Testis (tissue), 3 donors: ENCODE measurements around the gene KLHL33. TPM values are rescaled to one million over a fixed set of nuclear protein-coding genes. Genes with fewer than 3 reads are reported as not detected.
A peak's percentile ranks its signal among the peaks of the same experiment; 100 is the strongest.

Experiments
- DNase-seq: peaks from one replicate; pipeline ENCODE4 v3.0.0-alpha.2; 2019
- H3K27ac ChIP-seq, 2 donors: fragments of 200-600 bp; sonication (generic); one replicate each; pipeline ENCODE4 v1.5.1; 2019
- H3K27me3 ChIP-seq: fragments of 200-600 bp; sonication (generic); one replicate; pipeline ENCODE4 v1.5.1; 2019
- H3K36me3 ChIP-seq: fragments of 200-600 bp; sonication (generic); one replicate; pipeline ENCODE4 v1.5.1; 2017; ENCODE audit warnings: low read depth; ENCODE audit errors: missing control alignments
- H3K4me1 ChIP-seq: fragments of 200-600 bp; sonication (generic); one replicate; pipeline ENCODE4 v1.5.1; 2019
- H3K4me3 ChIP-seq, 2 donors: fragments of 200-600 bp; sonication (generic); one replicate each; pipeline ENCODE4 v1.5.1; 2017 to 2019
- H3K9me3 ChIP-seq: fragments of 200-600 bp; sonication (generic); one replicate; pipeline ENCODE4 v1.5.1; 2017
- CTCF ChIP-seq, 3 experiments: fragments of 450-650 bp in 2 of 3; fragments of 200-600 bp in 1 of 3; sonication (generic) in 1 of 3; IDR thresholded peaks; one replicate each; pipeline ENCODE4 v1.5.1; 2016 to 2019; ENCODE audit warnings: antibody characterized with exemption in 3 of 3, mild to moderate bottlenecking in 2 of 3, moderate library complexity in 1 of 3
- POLR2A ChIP-seq: fragments of 450-650 bp; IDR thresholded peaks from one replicate; pipeline ENCODE4 v1.6.1; 2017; ENCODE audit warnings: antibody characterized with exemption, mild to moderate bottlenecking, moderate library complexity
- WGBS, 2 donors: methylation state at CpG; one replicate each; pipeline ENCODE4 v1.1.5; 2018; 5-methylcytosine and 5-hydroxymethylcytosine counted together
- intact Hi-C: fragments of 100-400 bp; cut with DNase I; formaldehyde crosslinking; loops from one replicate; pipeline ENCODE4 v1.15.1; 2023; ENCODE audit warnings: low total_unique reads
- polyA plus RNA-seq: library from polyadenylated mRNA; stranded (reverse); fragments of 350-450 nt; fragmentation: Illumina TruSeq; extraction: RNeasy Lipid Tissue Mini Kit (QIAGEN cat#74804); gene quantifications from one replicate; pipeline ENCODE4 v1.2.3, GENCODE V29; 2014; ENCODE audit warnings: low read depth, low replicate concordance; ENCODE audit not compliant: insufficient read depth
- total RNA-seq, 2 donors: library from RNA; depleted of rRNA; stranded (reverse); fragments of >200 nt; gene quantifications; one replicate each; pipeline ENCODE4 v1.2.3, GENCODE V29; 2016

KLHL33 gene
- total and polyA plus RNA-seq, 3 donors from 2014 or later, result 0.67 to 1.6 (median 1.2) TPM

DNA sequence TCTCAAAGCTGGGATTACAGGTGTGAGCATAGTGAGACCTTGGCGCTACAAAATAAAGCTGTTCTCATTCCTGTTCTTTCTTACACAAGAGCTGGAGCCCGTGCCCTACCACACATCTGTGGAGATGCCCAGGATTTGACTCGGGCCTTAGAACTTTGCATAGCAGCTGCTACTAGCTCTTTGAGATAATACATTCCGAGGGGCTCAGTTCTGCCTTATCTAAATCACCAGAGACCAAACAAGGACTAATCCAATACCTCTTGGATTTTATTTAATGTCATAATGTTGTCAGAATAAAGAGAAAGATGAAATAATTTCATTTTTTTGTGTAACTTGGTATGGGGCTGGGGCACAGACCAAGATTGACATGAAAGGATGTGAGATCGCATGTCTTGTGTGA, 40.8 kb upstream of the KLHL33 start:
- Histone ChIP-seq H3K9me3 (no peaks in the 10 kb centered on the region), H3K4me1 (peaks cover 12% of the 10 kb centered on the region), H3K4me3 (no peak overlapping the region), H3K27ac (peak overlapping the region in 1 of 2 donors; percentile 53), H3K27me3 (no peaks in the 10 kb centered on the region), H3K36me3 (no peaks in the 10 kb centered on the region)
- DNase-seq, result no peak
- TF ChIP-seq POLR2A (no peak), CTCF (IDR thresholded peaks at IDR 0.05) (no peak)
- WGBS, 2 donors, result 82 to 84% methylated on average over 5 of the region's 5 CpGs
- intact Hi-C loops, result no loop called here

- no peak for TF ChIP-seq CTCF (IDR thresholded peaks at IDR 0.05)
- no peak for TF ChIP-seq POLR2A
- H3K27ac ChIP-seq, result no peak overlapping the region
- no peak for DNase-seq
- WGBS, 2 donors, result 80 to 88% methylated on average over 2 of the region's 2 CpGs
- H3K4me3 ChIP-seq, result no peak overlapping the region
- intact Hi-C loops, result no loop called here
- no peaks in the 10 kb centered on the region for H3K9me3 ChIP-seq
- H3K4me1 ChIP-seq, result peaks cover 7% of the 10 kb centered on the region
- no peaks in the 10 kb centered on the region for H3K27me3 ChIP-seq
- no peaks in the 10 kb centered on the region for H3K36me3 ChIP-seq
Measured at GRCh38 chr14:20472536-20473169, 36.7 kb upstream of the KLHL33 start.

- H3K4me3 ChIP-seq, result no peak overlapping the region
- H3K27me3 ChIP-seq, result no peaks in the 10 kb centered on the region
- no peaks in the 10 kb centered on the region for H3K36me3 ChIP-seq
- intact Hi-C loops, result no loop called here
- H3K9me3 ChIP-seq, result no peaks in the 10 kb centered on the region
- no peaks in the 10 kb centered on the region for H3K4me1 ChIP-seq
- WGBS, 2 donors, result 2 to 3% methylated on average over 2 of the region's 2 CpGs
- DNase-seq, result no peak
- no peak for TF ChIP-seq CTCF (IDR thresholded peaks at IDR 0.05)
- no peak for TF ChIP-seq POLR2A
- no peak overlapping the region for H3K27ac ChIP-seq
Measured at GRCh38 chr14:20470603-20470901, 34.6 kb upstream of the KLHL33 start.

- no peaks in the 10 kb centered on the region for H3K27me3 ChIP-seq
- TF ChIP-seq POLR2A (no peak), CTCF (IDR thresholded peaks at IDR 0.05) (no peak)
- 3 to 4% methylated on average over 12 of the region's 12 CpGs for WGBS, 2 donors
- no peaks in the 10 kb centered on the region for H3K36me3 ChIP-seq
- H3K27ac ChIP-seq, result peak overlapping the region in 1 of 2 donors; percentile 70
- H3K9me3 ChIP-seq, result no peaks in the 10 kb centered on the region
- H3K4me1 ChIP-seq, result no peaks in the 10 kb centered on the region
- intact Hi-C loops, result no loop called here
- H3K4me3 ChIP-seq, result peak overlapping the region; percentile 61 to 72
- peak; percentile 35 for DNase-seq
Measured at GRCh38 chr14:20469890-20470602, 34.1 kb upstream of the KLHL33 start.
